Left cardiac atrium (tissue), 4 donors: ENCODE results near the gene SRSF3. TPM values are rescaled to one million over a fixed set of nuclear protein-coding genes. Genes with fewer than 3 reads are reported as not detected.
A peak's percentile ranks its signal among the peaks of the same experiment; 100 is the strongest.

Experiments
- ATAC-seq, 2 donors: fragments of 200-7000 bp; cut with Tn5 transposase; one replicate each; pipeline ENCODE4 v1.9.1; 2020; ENCODE audit warnings: mild to moderate bottlenecking in 2 of 2, moderate library complexity in 2 of 2
- DNase-seq: peaks from one replicate; pipeline ENCODE4 v3.0.0-alpha.2; 2020
- intact Hi-C, 2 donors: fragments of 100-400 bp; cut with DNase I; formaldehyde crosslinking; loops; one replicate each; pipeline versions ENCODE4 v1.14.1 to v1.15.1; 2022 to 2023
- total RNA-seq, 2 donors: library from RNA; stranded (reverse); fragmentation: NEBNext Ultra II Directional; extraction: Animal tissue kit (Norgen Biotek cat#: 25700); gene quantifications; one replicate each; pipeline ENCODE4 v1.2.1, GENCODE V29; 2021
- donor health status: DM: no; HTN: yes; CAD: no.
- donor health status: DM: no; HTN: yes; CAD: no; lungs with severe emphysema.
- donor health status: DM: yes; HTN: yes; CAD: no.
- donor health status: Dilated cardiomyopathy.

The SRSF3 gene
- total RNA-seq, 2 donors from 2014 or later: 128 to 201 TPM

GRCh38 chr6:36612101-36612625 lies 18.0 kb downstream of the SRSF3 start:
- ATAC-seq: no peak
- intact Hi-C loops: loop anchor here (10.0 kb wide), 2 partner anchors 143 to 403 kb away; no protein-coding TSS in a partner anchor

GRCh38 chr6:36613200-36613995 lies 19.2 kb downstream of the SRSF3 start:
- intact Hi-C loops: loop anchor here (10.0 kb wide), 2 partner anchors 141 to 401 kb away; no protein-coding TSS in a partner anchor
- ATAC-seq (no peak), DNase-seq (no peak)

More at GRCh38 chr6:36612101-36612625, 18.0 kb downstream of the SRSF3 start:
- DNase-seq: no peak

DNA sequence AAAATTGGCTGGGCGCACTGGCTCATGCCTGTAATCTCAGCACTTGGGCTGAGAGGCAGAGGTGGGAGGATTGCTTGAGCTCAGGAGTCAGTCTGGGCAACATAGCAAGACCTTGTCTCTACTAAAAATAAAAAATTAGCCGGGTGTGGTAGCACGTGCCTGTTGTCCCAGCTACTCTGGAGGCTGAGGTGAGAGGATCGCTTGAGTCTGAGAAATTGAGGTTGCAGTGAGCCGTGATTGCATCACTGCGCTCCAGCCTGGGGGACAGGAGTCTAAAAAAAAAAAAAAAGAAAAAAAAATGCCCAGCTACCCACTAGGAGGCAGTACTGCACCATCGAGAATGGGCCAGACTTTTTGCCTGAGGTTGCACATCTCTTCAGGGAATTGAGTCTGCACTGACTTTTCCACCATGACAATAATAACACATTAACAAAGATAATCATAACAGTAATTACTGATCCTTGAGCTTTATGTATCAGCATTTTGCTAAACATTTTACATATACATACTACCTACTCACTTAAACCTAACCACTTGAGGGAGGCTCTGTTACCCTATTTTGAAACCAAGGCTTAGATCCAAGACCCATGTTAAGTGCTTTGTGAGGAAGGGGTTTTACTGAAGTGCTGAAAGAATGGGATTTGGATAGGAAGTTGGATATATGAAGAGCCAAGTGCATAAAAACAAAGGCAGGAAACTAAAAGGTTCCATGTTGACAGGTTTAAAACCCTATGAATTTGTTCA lies 21.0 kb downstream of the SRSF3 start:
- intact Hi-C loops: loop anchor here (10.0 kb wide), 2 partner anchors 140 to 400 kb away; no protein-coding TSS in a partner anchor
- peak; percentile 60 for DNase-seq
- peak; percentile 57 to 68 for ATAC-seq

- intact Hi-C loops: loop anchor here (10.0 kb wide), 2 partner anchors 138 to 398 kb away; no protein-coding TSS in a partner anchor
- ATAC-seq: peak; percentile 12 to 66
- no peak for DNase-seq
Measured at GRCh38 chr6:36616893-36617521, 22.8 kb downstream of the SRSF3 start.

- DNase-seq (no peak), ATAC-seq (no peak)
- intact Hi-C loops: loop anchor here (10.0 kb wide), 2 partner anchors 136 to 396 kb away; no protein-coding TSS in a partner anchor
Measured at GRCh38 chr6:36618366-36619355, 24.5 kb downstream of the SRSF3 start.

DNA sequence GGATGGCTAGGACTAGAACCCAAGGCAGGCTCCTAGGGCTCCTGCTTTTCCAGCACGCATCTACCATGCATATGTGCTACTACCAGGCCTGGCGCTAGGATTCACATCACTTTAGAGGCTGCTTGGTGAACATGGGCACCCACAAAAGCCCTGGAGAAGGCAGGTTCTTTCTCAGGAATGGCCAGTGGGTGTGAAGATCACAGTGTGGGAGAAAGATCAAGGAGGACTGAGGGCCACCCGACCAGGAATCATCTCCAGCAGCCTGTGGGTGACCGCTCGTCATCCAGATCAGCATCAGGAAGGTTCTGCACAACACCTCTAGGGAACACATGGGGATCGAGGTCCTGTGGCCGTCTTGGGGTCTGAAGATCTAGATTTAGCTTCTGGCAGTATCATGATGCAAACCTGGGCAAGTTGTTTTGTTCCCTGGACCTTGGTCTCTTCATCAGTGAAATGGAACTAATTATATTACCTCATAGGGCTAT lies 27.3 kb downstream of the SRSF3 start:
- ATAC-seq (no peak), DNase-seq (no peak)
- intact Hi-C loops: loop anchor here (5.0 to 10.0 kb wide), 3 partner anchors 61 to 133 kb away; no protein-coding TSS in a partner anchor

GRCh38 chr6:36622901-36623546 lies 28.9 kb downstream of the SRSF3 start:
- intact Hi-C loops: loop anchor here (5.0 to 10.0 kb wide), 3 partner anchors 59 to 132 kb away; no protein-coding TSS in a partner anchor
- no peak for DNase-seq
- no peak for ATAC-seq

GRCh38 chr6:36623547-36624459 lies 29.6 kb downstream of the SRSF3 start:
- peak; percentile 58 to 68 for ATAC-seq
- DNase-seq: peak; percentile 87
- intact Hi-C loops: loop anchor here (2.0 to 10.0 kb wide), 4 partner anchors 57 to 131 kb away; no protein-coding TSS in a partner anchor

DNA sequence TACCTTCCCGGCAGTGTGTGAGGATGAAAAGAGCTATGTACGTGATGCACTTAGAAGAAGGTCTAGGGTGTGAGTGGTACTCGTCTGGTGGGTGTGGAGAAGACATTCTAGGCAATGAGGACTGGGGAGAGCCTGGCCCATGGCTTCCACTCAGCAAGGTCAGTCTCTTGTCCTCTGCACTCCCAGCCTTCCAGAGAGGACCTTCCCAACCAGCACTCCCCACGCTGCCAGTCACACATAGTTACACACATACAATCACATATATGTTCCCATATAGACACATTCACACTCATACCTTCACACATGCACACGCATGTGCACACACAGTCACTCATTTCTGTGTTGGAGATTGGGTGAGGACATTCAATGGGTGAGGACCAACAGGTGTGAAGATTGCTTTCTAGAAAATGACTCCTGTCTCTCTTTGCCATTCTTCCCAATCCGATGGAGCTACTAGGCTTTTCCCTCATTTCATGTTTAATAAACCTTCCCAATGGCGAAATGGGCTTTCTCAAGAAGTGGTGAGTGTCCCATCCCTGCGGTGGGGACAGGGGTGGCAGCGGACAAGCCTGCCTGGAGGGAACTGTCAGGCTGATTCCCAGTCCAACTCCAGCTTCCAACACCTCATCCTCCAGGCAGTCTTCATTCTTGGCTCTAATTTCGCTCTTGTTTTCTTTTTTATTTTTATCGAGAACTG lies 30.4 kb downstream of the SRSF3 start:
- no peak for DNase-seq
- intact Hi-C loops: loop anchor here (2.0 to 10.0 kb wide), 4 partner anchors 56 to 130 kb away; no protein-coding TSS in a partner anchor

GRCh38 chr6:36625158-36625919 lies 31.2 kb downstream of the SRSF3 start:
- intact Hi-C loops: loop anchor here in 1 of 2 donors (2.0 to 10.0 kb wide), 2 partner anchors 55 to 129 kb away; no protein-coding TSS in a partner anchor
- DNase-seq: no peak
- peak; percentile 23 to 35 for ATAC-seq

More for the DNA sequence above, 30.4 kb downstream of the SRSF3 start:
- no peak for ATAC-seq

DNA sequence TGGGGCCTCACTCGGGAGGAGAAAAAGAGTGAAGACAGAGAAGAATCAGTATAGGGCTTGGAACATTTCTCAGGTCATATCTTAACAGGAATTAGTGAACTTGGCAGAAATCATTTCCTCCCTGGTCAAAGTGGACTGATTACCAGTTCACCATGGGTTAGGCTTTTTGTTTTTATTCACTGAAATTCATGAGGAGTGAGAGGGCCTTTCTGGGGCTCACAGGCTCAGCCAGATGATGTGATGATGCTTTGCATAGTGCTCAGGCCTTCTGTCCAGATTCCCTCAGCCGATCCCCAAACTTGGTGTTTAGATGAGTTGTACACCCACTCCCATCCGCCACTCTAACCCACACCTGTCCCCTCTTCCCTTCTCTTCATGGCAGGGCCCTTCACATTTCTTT lies 32.5 kb downstream of the SRSF3 start:
- intact Hi-C loops: loop anchor here in 1 of 2 donors (10.0 kb wide), 1 partner anchor 128 kb away; no protein-coding TSS in a partner anchor
- ATAC-seq (no peak), DNase-seq (no peak)

DNA sequence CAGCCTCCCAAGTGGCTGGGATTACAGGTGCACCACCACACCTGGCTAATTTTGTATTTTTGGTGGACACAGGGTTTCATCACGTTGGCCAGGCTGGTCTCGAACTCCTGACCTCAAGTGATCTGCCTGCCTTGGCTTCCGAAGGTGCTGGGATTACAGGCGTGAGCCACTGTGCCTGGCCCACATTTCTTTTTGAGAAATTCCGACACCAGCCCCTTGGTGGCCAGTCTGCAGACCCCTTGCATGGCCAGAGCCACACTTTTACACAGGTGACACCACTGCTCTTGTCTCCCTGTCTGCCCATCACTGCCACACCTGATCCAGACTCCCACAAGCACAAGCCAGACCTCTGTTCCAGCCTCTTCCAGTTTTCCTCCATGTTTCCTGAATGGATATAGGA lies 33.0 kb downstream of the SRSF3 start:
- DNase-seq (no peak), ATAC-seq (no peak)
- intact Hi-C loops: loop anchor here in 1 of 2 donors (10.0 kb wide), 1 partner anchor 128 kb away; no protein-coding TSS in a partner anchor

- ATAC-seq: peak; percentile 62 to 73
- intact Hi-C loops: loop anchor here in 1 of 2 donors (10.0 kb wide), 1 partner anchor 127 kb away; no protein-coding TSS in a partner anchor
Measured at GRCh38 chr6:36627801-36628246, 33.7 kb downstream of the SRSF3 start.

DNA sequence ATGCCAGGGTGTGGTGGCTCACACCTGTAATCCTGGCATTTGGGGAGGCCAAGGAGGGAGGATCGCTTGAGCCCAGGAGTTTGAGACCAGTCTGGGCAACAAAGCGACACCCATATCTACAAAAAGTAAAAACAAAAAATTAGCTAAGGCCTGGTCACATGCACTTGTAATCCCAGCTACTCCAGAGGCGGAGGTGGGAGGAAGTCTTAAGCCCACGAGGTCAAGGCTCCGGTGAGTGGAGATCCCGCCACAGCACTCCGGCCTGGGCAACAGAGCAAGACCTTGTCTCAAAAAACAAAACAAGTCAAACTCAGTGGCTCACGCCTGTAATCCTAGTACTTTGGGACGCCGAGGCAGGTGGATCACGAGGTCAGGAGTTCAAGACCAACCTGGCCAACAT lies 35.6 kb downstream of the SRSF3 start:
- intact Hi-C loops: loop anchor here in 1 of 2 donors (10.0 kb wide), 1 partner anchor 125 kb away; no protein-coding TSS in a partner anchor
- DNase-seq (no peak), ATAC-seq (no peak)

More at GRCh38 chr6:36627801-36628246, 33.7 kb downstream of the SRSF3 start:
- DNase-seq: peak; percentile 65
